Measurements from ENCODE around the gene RAB3D.

The RAB3D gene

GRCh38 chr19:11346104-11346940, 6.9 kb upstream of the RAB3D start, which contains the start of the genes CCDC159 and TMEM205 (continued):
- peak; percentile 45; the same call in 1 of the 2 replicates for TF ChIP-seq ZBTB17 (tag by site-specific recombination; IDR thresholded peaks at IDR 0.05)
- TF ChIP-seq PATZ1 (tag by site-specific recombination; IDR thresholded peaks at IDR 0.05): peak; percentile 79
- TF ChIP-seq ZNF19 (tag by site-specific recombination; IDR thresholded peaks at IDR 0.05; ENCODE audit: low read depth): no peak
- no peak for TF ChIP-seq EGR2 (tag by site-specific recombination; IDR thresholded peaks at IDR 0.05; ENCODE audit: low read depth)
- TF ChIP-seq OSR2 (tag by site-specific recombination; IDR thresholded peaks at IDR 0.05): peak; percentile 77
- TF ChIP-seq ZBTB10 (tag by site-specific recombination; IDR thresholded peaks at IDR 0.05): peak; percentile 42; the same call in 1 of the 2 replicates
- TF ChIP-seq ZBTB6 (tag by site-specific recombination; IDR thresholded peaks at IDR 0.05): peak; percentile 78; the same call in 1 of the 2 replicates
- TF ChIP-seq ZNF37A (tag by site-specific recombination; IDR thresholded peaks at IDR 0.05): no peak
- peak; percentile 73 for TF ChIP-seq ZNF600 (tag by site-specific recombination; IDR thresholded peaks at IDR 0.05)
- no peak for TF ChIP-seq ZNF239 (tag by site-specific recombination; IDR thresholded peaks at IDR 0.05)
- TF ChIP-seq ZNF837 (tag by site-specific recombination; IDR thresholded peaks at IDR 0.05): no peak
- peak; percentile 94 for TF ChIP-seq KLF9 (tag by site-specific recombination; IDR thresholded peaks at IDR 0.05; ENCODE audit: low read depth)
- TF ChIP-seq KLF1 (tag by site-specific recombination; IDR thresholded peaks at IDR 0.05): peak; percentile 52
- TF ChIP-seq ZBTB21 (tag by site-specific recombination; IDR thresholded peaks at IDR 0.05): peak; percentile 60; the same call in 1 of the 2 replicates
- no peak for TF ChIP-seq PRDM2 (tag by site-specific recombination; IDR thresholded peaks at IDR 0.05; ENCODE audit: borderline replicate concordance)
- no peak for TF ChIP-seq ZNF350 (tag by site-specific recombination; IDR thresholded peaks at IDR 0.05)
- TF ChIP-seq ZBTB48 (tag by site-specific recombination; IDR thresholded peaks at IDR 0.05): peak; percentile 95
- TF ChIP-seq REST (tag by site-specific recombination; IDR thresholded peaks at IDR 0.05): peak; percentile 86
- peak; percentile 49; the same call in 1 of the 2 replicates for TF ChIP-seq ZNF335 (tag by site-specific recombination; conservative IDR thresholded peaks at IDR 0.05)
- TF ChIP-seq ZBTB44 (tag by site-specific recombination; IDR thresholded peaks at IDR 0.05): no peak
- TF ChIP-seq ZXDB (tag by site-specific recombination; IDR thresholded peaks at IDR 0.05): peak; percentile 29; the same call in 1 of the 2 replicates
